Fibroblast of skin of left quadriceps (primary cell): ENCODE results near the gene PPP1R3E.

Experiments used
- DNase-seq, 2 experiments: peaks; one replicate each; pipeline ENCODE4 v3.0.0-alpha.2; 2013; ENCODE audit warnings: low read depth in 2 of 2

Gene PPP1R3E

DNA sequence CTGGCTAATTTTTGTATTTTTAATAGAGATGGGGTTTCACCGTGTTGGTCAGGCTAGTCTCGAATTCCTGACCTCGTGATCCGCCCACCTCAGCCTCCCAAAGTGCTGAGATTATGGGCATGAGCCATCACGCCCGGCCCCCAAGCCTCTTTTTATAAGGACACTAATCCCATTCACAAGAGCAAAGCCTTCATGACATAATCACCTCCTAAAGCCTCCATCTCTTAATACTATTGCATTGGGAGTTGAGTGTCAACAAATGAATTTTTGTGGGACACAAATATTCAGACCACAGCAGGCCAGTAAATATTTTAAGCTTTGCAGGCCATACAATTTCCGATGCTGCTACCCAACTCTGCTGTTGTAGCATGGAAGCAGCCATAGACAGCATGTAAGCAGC, 54.1 kb downstream of the PPP1R3E start:
- DNase-seq = no peak
